AG04450 (cell line): ENCODE data around the gene SULF2. TPM values are rescaled to one million over a fixed set of nuclear protein-coding genes. Genes with fewer than 3 reads are reported as not detected.

Experiments
- CTCF ChIA-PET: fragments of 300-600, 350-600 bp; formaldehyde crosslinking; extraction: SDS; loops from one replicate; lab custom pipeline; 2022; ENCODE audit warnings: antibody characterized with exemption, inconsistent platforms; lab: Charles Lee
- POLR2A ChIA-PET: fragments of 350-600 bp; formaldehyde crosslinking; extraction: SDS; loops from one replicate; lab custom pipeline; 2021; ENCODE audit warnings: antibody characterized with exemption, inconsistent platforms; lab: Yijun Ruan, JAX
- DNase-seq: peaks from one replicate; pipeline ENCODE4 v3.0.0-alpha.2; 2011; ENCODE audit warnings: low read depth, low spot score
- H3K27ac ChIP-seq: one replicate; pipeline ENCODE4 v1.5.1; 2012; ENCODE audit warnings: low read depth, low read length, control low read depth
- H3K27me3 ChIP-seq: one replicate; pipeline ENCODE4 v1.6.0; 2012; ENCODE audit warnings: low read length; ENCODE audit not compliant: control insufficient read depth, insufficient read depth
- H3K4me3 ChIP-seq: 2 replicates; pipeline ENCODE4 v1.5.1; 2011; ENCODE audit warnings: mild to moderate bottlenecking, low read depth, low read length, control low read depth
- H3K9me3 ChIP-seq: 2 replicates; pipeline ENCODE4 v1.5.1; 2012; ENCODE audit warnings: low read length; ENCODE audit not compliant: control insufficient read depth, insufficient read depth
- polyA plus RNA-seq: library from polyadenylated mRNA; depleted of rRNA; stranded (reverse); fragments of >200 nt; gene quantifications from 2 replicates; pipeline ENCODE4 v1.2.3, GENCODE V29; 2011
- TF ChIP-seq, protein P1 (sequence below): IDR thresholded peaks from 2 replicates; pipeline ENCODE4 v1.5.1; 2011; ENCODE audit warnings: low read depth, low read length, control low read depth, inconsistent platforms

Gene SULF2
- polyA plus RNA-seq, 1 experiment = 0.73 TPM

DNA sequence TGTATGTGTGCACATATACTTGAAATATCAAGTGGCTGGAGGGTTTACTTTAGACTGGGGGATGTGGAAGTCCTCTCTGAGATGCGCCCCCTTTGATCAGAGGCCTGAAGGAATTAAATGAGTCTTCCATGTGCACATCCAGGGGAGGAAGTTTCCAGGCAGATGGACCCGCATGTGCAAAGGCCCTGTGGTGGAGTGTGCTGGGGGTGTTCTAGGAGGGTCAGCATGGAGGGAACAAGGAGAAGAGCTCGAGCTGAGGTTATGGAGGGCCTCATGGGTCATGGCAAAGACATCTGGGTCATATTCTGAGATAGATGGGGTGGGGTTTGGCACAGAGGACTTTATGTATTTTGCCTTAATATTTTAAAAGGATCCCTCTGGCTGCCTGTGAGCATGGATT lies 17.7 kb upstream of the SULF2 start:
- TF ChIP-seq, protein P1, sequence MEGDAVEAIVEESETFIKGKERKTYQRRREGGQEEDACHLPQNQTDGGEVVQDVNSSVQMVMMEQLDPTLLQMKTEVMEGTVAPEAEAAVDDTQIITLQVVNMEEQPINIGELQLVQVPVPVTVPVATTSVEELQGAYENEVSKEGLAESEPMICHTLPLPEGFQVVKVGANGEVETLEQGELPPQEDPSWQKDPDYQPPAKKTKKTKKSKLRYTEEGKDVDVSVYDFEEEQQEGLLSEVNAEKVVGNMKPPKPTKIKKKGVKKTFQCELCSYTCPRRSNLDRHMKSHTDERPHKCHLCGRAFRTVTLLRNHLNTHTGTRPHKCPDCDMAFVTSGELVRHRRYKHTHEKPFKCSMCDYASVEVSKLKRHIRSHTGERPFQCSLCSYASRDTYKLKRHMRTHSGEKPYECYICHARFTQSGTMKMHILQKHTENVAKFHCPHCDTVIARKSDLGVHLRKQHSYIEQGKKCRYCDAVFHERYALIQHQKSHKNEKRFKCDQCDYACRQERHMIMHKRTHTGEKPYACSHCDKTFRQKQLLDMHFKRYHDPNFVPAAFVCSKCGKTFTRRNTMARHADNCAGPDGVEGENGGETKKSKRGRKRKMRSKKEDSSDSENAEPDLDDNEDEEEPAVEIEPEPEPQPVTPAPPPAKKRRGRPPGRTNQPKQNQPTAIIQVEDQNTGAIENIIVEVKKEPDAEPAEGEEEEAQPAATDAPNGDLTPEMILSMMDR = no peak
- CTCF ChIA-PET = no interaction called here

DNA sequence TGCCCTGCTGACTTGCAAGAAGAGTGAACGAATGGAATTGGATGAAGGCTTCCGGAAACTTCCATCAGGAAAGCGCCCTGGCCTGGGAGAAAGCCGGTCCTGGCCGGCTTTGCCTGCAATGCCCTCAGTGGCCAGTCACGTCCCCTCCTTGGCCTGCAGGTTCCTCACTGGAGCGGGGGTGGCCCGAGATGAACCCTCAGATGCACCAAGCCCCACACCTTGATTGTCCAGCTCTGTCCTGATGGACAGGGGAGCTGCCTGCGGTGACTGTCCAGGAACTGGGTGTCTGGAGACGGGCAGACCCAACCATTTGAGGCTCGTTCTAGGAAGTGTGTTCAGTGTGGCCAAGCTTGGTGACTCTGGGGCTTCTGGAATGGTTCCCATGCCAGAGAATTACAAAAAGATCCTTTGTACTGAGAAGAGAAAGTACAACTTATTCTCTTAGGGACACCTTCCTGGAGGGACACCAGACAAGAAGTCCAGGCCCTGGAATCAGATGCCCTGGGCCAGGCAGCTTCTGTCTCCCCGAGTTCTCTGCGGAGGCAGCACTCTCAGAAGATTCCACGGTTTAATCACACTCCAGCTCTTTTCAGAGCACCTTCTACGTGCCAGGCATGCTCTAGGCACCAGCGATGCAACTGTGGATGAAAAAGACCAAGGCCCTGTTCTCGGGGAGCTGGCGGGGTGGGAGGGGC lies 17.1 kb upstream of the SULF2 start:
- H3K27me3 ChIP-seq = no peaks in the 10 kb centered on the region
- TF ChIP-seq, protein P1 = no peak
- no peak overlapping the region for H3K4me3 ChIP-seq
- no peak overlapping the region for H3K27ac ChIP-seq
- CTCF ChIA-PET = no interaction called here
- no peaks in the 10 kb centered on the region for H3K9me3 ChIP-seq
- no peak for DNase-seq
- POLR2A ChIA-PET = no interaction called here

More for the DNA sequence above, 17.7 kb upstream of the SULF2 start:
- POLR2A ChIA-PET = no interaction called here
- Histone ChIP-seq H3K4me3 (no peak overlapping the region), H3K27ac (no peak overlapping the region), H3K27me3 (no peaks in the 10 kb centered on the region), H3K9me3 (no peaks in the 10 kb centered on the region)
- no peak for DNase-seq

DNA sequence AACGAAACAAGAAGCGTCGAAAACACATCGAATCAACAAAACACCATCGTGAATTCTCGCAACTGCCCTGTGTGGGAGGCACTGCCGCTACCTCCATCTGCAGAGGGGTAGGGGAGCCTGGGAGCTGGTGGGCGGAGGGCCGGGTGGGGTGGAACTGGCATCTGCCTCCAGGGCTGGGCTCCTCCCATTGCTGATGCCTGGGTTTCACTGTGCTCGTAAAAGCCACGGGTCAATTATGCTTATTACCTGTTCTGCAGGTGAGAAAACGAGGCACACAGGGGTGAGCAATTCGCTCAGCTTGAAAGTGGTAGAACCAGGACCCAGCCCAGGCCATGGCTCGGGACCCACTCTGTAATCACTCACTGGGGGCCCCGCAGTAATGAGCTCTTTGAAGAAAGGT lies 16.5 kb upstream of the SULF2 start:
- H3K9me3 ChIP-seq = no peaks in the 10 kb centered on the region
- POLR2A ChIA-PET = no interaction called here
- H3K4me3 ChIP-seq = no peak overlapping the region
- H3K27me3 ChIP-seq = no peaks in the 10 kb centered on the region
- no peak overlapping the region for H3K27ac ChIP-seq
- DNase-seq = no peak
- TF ChIP-seq, protein P1 = no peak
- CTCF ChIA-PET = no interaction called here

DNA sequence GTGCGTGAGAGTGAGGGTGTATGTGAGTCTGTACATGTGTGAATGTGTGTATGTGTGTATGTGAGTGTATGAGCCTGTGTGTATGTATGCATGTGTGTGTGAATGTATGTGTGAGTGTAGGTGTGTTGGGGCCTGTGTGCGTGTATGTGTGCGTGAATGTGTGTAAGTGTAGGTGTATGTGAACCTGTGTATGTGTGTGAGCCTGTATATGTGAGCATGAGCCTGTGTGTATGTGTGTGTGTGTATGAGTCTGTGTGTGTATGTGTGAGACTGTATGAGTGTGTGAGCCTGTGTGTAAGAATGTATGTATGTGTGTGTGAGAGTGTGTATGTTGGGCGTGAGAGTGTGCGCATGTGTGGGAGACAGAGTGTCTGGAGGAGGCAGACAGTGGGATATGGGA lies 15.8 kb upstream of the SULF2 start:
- POLR2A ChIA-PET = no interaction called here
- TF ChIP-seq, protein P1 = no peak
- CTCF ChIA-PET = no interaction called here
- H3K4me3 ChIP-seq = no peak overlapping the region
- DNase-seq = no peak
- H3K9me3 ChIP-seq = no peaks in the 10 kb centered on the region
- no peak overlapping the region for H3K27ac ChIP-seq
- no peaks in the 10 kb centered on the region for H3K27me3 ChIP-seq

DNA sequence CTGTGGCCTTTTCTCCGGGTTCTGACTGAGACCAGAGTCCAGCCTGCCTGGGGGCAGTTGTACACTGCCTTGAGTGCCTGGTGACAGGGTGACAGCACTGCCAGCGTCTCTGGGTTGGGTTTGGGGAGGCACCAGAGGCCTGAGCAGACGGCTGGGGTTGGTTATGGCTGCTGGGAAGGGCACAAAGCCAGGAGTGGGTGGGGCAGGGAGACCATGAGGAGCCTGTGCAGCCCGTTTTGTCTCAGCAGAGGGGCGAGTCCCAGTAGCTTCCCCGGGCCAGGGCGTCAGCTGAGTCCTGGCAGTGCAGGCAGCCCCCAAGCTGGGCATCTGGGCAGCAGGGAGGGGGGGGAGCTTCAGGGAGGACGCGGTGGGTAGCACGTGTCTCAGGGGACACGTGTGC lies 15.3 kb upstream of the SULF2 start:
- H3K4me3 ChIP-seq = no peak overlapping the region
- no peak for DNase-seq
- no peak overlapping the region for H3K27ac ChIP-seq
- no peaks in the 10 kb centered on the region for H3K27me3 ChIP-seq
- H3K9me3 ChIP-seq = no peaks in the 10 kb centered on the region
- ChIA-PET CTCF (no interaction called here), POLR2A (no interaction called here)
- TF ChIP-seq, protein P1 = no peak
